Peyer's patch (tissue), 4 donors: ENCODE measurements around the gene KRT32. TPM values are rescaled to one million over a fixed set of nuclear protein-coding genes. Genes with fewer than 3 reads are reported as not detected.
A peak's percentile ranks its signal among the peaks of the same experiment; 100 is the strongest.

Source experiments
- DNase-seq, 3 donors: peaks; one replicate each; pipeline ENCODE4 v3.0.0-alpha.2; 2017 to 2019
- H3K27ac ChIP-seq, 4 donors: fragments of 200-600 bp; sonication (generic); one replicate each; pipeline ENCODE4 v1.5.1; 2016 to 2019
- H3K27me3 ChIP-seq, 2 donors: fragments of 200-600 bp; sonication (generic); one replicate each; pipeline ENCODE4 v1.5.1; 2019
- H3K36me3 ChIP-seq, 3 donors: fragments of 200-600 bp; sonication (generic); one replicate each; pipeline ENCODE4 v1.5.1; 2016 to 2019
- H3K4me1 ChIP-seq, 4 donors: fragments of 200-600 bp; sonication (generic); one replicate each; pipeline ENCODE4 v1.5.1; 2016 to 2019
- H3K4me3 ChIP-seq, 4 donors: fragments of 200-600 bp; sonication (generic); 1 replicate in 3 of 4; 2 replicates in 1 of 4; pipeline ENCODE4 v1.5.1; 2016 to 2019; ENCODE audit warnings: mild to moderate bottlenecking in 1 of 4
- H3K9me3 ChIP-seq, 4 donors: fragments of 200-600 bp; sonication (generic); one replicate each; pipeline ENCODE4 v1.5.1; 2016 to 2019; ENCODE audit warnings: mild to moderate bottlenecking in 1 of 4
- CTCF ChIP-seq, 6 experiments: fragments of 450-650 bp in 4 of 6; fragments of 200-600 bp in 2 of 6; sonication (generic) in 1 of 6; IDR thresholded peaks; one replicate each; pipeline ENCODE4 v1.5.1; 2017 to 2019; ENCODE audit warnings: antibody characterized with exemption in 6 of 6, mild to moderate bottlenecking in 3 of 6, moderate library complexity in 1 of 6
- POLR2A ChIP-seq, 2 donors: fragments of 450-650 bp; IDR thresholded peaks; one replicate each; pipeline ENCODE4 v1.5.1; 2017; ENCODE audit warnings: antibody characterized with exemption in 2 of 2, mild to moderate bottlenecking in 2 of 2, moderate library complexity in 2 of 2
- total RNA-seq, 4 donors: library from RNA; depleted of rRNA; stranded (reverse); fragments of >200 nt; gene quantifications; one replicate each; pipeline ENCODE4 v1.1.0, GENCODE V29; 2016

The KRT32 gene
- total RNA-seq, 4 donors from 2014 or later = not detected

- Histone ChIP-seq H3K4me3 (no peak overlapping the region), H3K27me3 (no peaks in the 10 kb centered on the region), H3K9me3 (no peaks in the 10 kb centered on the region), H3K36me3 (no peaks in the 10 kb centered on the region), H3K27ac (no peak overlapping the region), H3K4me1 (peaks cover 0 to 18% (median 3%) of the 10 kb centered on the region in 4 donors)
- TF ChIP-seq POLR2A (IDR thresholded peaks at IDR 0.05) (no peak), CTCF (IDR thresholded peaks at IDR 0.05) (no peak)
- peak in 1 of 3 donors; percentile 57 for DNase-seq
These were observed 44.5 kb upstream of the KRT32 start for GRCh38 chr17:41511716-41512115.

GRCh38 chr17:41511116-41511515 lies 43.9 kb upstream of the KRT32 start:
- Histone ChIP-seq H3K27ac (peak overlapping the region in 1 of 4 donors; percentile 35), H3K27me3 (no peaks in the 10 kb centered on the region), H3K4me1 (peaks cover 0 to 18% (median 3%) of the 10 kb centered on the region in 4 donors), H3K36me3 (no peaks in the 10 kb centered on the region), H3K4me3 (no peak overlapping the region), H3K9me3 (no peaks in the 10 kb centered on the region)
- TF ChIP-seq POLR2A (IDR thresholded peaks at IDR 0.05) (no peak), CTCF (IDR thresholded peaks at IDR 0.05) (no peak)
- DNase-seq = peak in 2 of 3 donors; percentile 67 to 70

DNA sequence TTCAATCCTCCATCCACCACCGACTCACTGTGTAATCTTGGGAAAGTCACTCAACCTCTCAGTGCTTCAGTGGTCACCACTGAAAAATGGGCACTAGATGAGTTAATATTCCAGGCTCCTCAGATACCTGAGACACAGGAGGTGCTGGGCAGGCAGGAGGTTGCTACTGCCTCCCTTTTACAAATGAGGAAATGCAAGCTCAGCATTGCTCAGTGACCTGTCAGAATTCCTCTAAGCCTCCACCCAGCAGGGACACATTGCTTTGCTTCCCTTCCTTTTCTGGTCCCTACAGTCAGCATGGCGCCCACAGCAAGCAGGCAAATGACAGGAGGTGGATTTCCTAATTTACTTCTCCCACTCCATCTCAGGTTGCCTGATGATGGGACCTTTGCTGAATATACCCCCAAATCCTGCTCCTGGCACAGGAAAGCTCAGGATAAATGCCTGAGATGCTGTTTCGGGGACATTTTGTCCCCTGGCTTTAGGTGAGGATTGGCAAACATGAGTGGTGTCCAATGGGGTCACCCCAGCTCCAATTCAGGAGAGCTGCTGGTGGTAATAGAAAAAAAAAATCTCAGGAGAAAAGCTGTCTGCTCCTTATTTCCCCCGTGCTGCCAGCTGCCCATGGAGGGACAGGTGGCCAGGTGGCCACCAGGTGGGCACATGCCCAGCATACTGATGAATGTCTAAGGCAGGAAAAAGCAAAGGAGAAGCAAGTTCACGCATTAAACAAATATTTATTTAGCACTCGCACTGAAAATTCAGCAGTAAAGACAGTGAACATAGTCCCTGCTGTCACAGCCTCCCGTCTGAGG lies 43.3 kb upstream of the KRT32 start:
- no peak overlapping the region for H3K4me3 ChIP-seq
- H3K9me3 ChIP-seq = no peaks in the 10 kb centered on the region
- H3K27ac ChIP-seq = peak overlapping the region in 1 of 4 donors; percentile 35
- peaks cover 0 to 18% (median 3%) of the 10 kb centered on the region in 4 donors for H3K4me1 ChIP-seq
- TF ChIP-seq CTCF (IDR thresholded peaks at IDR 0.05) (no peak), POLR2A (IDR thresholded peaks at IDR 0.05) (no peak)
- DNase-seq = no peak
- no peaks in the 10 kb centered on the region for H3K36me3 ChIP-seq
- H3K27me3 ChIP-seq = no peaks in the 10 kb centered on the region

DNA sequence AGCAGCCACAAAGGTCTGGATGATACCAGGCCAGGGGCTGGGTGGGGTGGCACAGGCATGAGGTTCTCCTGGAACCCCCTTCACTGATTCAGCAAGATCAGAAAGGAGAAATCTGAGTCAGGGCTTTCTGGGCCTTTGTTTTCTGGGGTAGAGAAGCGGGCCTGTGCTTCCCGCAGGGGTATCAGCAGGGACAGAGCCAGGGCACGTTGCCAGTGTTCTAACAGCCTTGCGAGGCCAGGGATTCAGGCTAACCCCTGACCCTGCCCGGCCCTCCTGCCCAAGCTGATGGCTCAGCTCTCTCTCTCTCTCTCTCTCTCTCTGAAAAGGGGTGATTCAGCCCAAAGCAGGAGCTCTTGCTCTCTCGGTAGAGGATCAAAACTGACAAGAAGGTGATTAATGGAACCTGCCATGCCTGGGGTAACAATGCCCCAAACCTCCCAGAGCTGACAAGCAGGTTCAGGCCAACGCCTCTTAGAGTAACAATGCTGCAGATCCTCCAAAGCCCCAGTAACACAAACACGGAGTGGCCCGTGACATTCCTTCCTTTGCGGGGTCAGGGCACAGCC lies 40.2 kb upstream of the KRT32 start:
- TF ChIP-seq CTCF (IDR thresholded peaks at IDR 0.05) = no peak
- TF ChIP-seq POLR2A (IDR thresholded peaks at IDR 0.05) = no peak
- Histone ChIP-seq H3K4me3 (no peak overlapping the region), H3K27me3 (no peaks in the 10 kb centered on the region), H3K36me3 (no peaks in the 10 kb centered on the region), H3K9me3 (no peaks in the 10 kb centered on the region), H3K4me1 (peaks cover 0 to 18% (median 3%) of the 10 kb centered on the region in 4 donors), H3K27ac (no peak overlapping the region)
- DNase-seq = no peak

- no peaks in the 10 kb centered on the region for H3K27me3 ChIP-seq
- H3K4me3 ChIP-seq = no peak overlapping the region
- DNase-seq = no peak
- H3K36me3 ChIP-seq = no peaks in the 10 kb centered on the region
- no peaks in the 10 kb centered on the region for H3K9me3 ChIP-seq
- no peak for TF ChIP-seq POLR2A (IDR thresholded peaks at IDR 0.05)
- no peak for TF ChIP-seq CTCF (IDR thresholded peaks at IDR 0.05)
- no peak overlapping the region for H3K27ac ChIP-seq
- H3K4me1 ChIP-seq = peaks cover 0 to 12% (median 3%) of the 10 kb centered on the region in 4 donors
These were observed 38.9 kb upstream of the KRT32 start for GRCh38 chr17:41505809-41506767.
